GM19395 (cell line): Measurements from ENCODE around the gene FMC1.
A peak's percentile ranks its signal among the peaks of the same experiment; 100 is the strongest.
"Not testable (repeated sequence)": the region's sequence is repeated elsewhere in the genome, so short reads cannot be mapped to it uniquely, and the experiment has no call there.

Experiments used
- ATAC-seq: cut with Tn5 transposase; IDR thresholded peaks from one replicate; pipeline ENCODE4 v1.9.1; 2021; ENCODE audit warnings: mild to moderate bottlenecking, moderate library complexity; ENCODE audit not compliant: unreplicated experiment

The FMC1 gene

GRCh38 chr7:139340037-139340807, 915 bp upstream of the FMC1 start:
- peak; percentile 83 for ATAC-seq

GRCh38 chr7:139340808-139341057, 404 bp upstream of the FMC1 start:
- no peak for ATAC-seq

- no peak for ATAC-seq
Measured at GRCh38 chr7:139341776-139342226, 664 bp downstream of the FMC1 start.

DNA sequence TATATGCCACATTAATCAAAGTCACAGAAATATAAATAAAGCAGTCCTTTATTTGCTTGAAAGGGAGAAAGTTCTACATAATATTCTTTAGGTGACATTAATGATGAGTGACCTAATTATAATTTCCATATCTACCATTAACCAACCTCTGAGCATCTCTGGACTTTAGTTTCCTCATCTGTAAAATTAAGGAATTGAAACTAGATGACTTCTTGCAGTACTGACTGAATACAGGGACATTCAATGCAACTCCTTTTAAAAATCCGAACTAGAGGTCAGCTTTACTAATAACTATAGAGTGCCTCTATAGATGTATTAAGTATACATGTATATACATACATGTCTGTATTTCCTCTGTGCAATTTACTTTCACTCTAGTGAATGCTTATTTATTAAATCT, 3.9 kb downstream of the FMC1 start:
- ATAC-seq = no peak

DNA sequence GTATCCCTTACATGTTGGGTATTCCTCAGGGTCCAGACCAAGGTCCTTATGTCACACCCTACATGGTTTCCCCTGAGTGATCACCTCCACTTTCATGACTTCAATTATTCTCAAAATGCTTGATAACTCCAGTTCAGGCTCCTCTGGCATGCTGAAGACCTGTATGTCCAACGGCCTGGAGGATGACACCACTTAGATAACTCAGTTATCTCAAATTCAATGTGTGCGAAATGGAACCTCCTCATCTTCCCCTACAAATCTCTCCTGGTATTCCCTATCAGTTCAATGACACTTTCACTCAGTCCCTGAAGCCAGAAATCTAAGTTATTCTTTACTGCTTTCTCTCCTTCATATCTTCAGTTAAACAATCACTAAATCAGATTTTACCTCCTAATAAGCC, 9.9 kb downstream of the FMC1 start:
- ATAC-seq = no peak

GRCh38 chr7:139354729-139355128, 13.6 kb downstream of the FMC1 start:
- ATAC-seq = no peak

DNA sequence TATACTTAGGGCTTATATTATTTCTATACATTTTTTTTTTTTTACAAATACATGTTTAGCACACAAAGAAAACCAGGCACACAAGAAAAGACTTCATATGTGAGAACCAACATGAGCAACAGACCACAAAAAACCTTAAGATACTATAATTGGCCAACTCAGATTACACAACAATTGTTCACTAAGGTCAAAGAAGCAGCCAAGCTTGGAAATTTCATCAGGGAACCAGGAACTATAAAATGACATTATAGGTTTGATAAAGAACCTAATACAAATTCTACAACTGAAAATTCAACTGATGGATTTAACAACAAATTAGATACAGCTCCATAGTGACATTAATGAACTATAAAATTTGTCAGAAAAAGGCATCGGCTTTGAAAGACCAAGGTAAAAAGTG, 14.2 kb downstream of the FMC1 start:
- ATAC-seq = no peak

DNA sequence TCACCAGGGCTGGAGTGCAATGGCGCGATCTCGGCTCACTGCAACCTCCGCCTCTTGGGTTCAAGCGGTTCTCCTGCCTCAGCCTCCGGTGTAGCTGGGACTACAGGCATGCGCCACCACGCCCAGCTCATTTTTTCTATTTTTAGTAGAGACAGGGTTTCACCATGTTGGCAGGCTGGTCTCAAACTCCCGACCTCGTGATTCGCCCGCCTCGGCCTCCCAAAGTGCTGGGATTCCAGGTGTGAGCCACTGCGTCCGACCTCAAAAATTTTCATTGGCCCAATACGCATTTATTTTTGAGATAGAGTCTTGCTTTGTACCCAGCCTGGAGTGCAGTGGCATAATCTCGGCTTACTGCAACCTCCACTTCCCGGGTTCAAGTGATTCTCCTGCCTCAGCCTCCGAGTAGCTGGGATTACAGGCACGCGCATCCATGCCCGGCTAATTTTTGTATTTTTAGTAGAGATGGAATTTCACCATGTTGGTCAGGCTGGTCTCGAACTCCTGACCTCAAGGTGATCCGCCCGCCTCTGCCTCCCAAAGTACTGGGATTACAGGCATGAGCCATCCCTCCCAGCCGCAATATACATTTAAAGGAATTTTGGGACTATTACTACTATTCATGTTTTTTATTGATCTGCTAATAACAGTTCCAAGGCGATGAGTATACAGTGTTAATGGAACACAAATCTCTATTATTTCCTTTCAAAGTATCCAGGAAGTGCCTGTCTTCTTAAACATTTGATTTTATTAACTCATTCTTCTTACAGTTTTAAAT, 16.8 kb downstream of the FMC1 start:
- ATAC-seq = not testable (repeated sequence)

- ATAC-seq = peak; percentile 26
Measured at GRCh38 chr7:139358541-139359365, 17.6 kb downstream of the FMC1 start.

- peak; percentile 73 for ATAC-seq
Measured at GRCh38 chr7:139359366-139360209, 18.5 kb downstream of the FMC1 start, which contains the start of gene LUC7L2. LUC7L2 (plus strand) TSS chr7:139359894; CDS start chr7:139360262, 368 bp downstream.

DNA sequence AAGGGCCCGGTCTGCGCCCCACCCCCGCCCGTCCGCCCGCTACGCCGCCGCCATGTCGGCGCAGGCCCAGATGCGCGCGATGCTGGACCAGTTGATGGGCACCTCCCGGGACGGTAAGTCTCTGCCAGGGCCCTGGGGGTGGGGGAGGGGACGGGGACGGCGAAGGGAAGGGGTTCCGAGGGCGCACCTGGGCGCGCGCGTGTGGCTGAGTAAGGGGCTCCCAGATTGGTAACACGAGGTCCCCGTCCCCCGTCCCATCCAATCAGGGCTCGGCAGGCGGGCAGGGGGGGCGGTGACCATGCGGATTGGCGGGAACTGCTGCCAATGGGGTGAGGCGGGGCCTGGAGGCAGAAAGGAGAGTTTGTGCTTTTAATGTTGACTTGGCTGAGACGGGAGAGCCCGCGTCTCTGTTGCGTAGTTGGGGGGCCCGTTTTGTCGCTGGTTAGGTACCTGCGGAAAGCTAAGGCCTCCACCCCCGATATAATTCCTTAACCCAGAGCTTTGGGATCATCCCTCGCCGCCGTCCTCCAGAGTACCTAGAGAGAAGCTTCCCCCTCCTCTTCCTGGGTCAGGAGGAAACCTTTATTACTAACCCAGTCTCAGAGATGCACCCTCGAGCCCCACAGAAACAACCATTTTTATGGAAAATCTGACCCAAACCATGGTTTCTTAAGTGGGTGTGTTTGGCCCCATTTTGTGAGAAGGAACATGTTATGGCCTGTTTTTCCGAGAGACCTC, 19.2 kb downstream of the FMC1 start:
- peak; percentile 72 for ATAC-seq

- ATAC-seq = no peak
Measured at GRCh38 chr7:139360948-139361307, 19.8 kb downstream of the FMC1 start.

GRCh38 chr7:139361523-139361922, 20.4 kb downstream of the FMC1 start:
- ATAC-seq = no peak

DNA sequence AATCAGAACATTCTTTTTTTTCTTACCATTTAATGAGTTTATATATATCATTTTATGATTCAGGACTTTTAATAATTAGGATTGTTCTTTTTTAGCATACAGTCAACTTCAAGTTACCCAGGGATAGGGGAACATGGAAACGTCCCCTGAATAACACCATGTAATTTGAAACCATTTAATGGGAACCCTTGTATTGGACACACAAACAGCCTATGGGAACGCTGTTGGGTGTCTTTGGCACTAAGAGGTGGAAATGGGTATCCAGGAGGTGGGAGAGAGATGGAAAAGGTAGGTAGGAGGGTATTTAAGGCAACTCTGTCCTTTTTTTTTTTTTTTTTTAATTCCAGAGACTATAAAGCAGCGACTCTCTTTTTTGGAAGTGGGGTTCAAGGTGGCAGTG, 21.2 kb downstream of the FMC1 start:
- no peak for ATAC-seq

DNA sequence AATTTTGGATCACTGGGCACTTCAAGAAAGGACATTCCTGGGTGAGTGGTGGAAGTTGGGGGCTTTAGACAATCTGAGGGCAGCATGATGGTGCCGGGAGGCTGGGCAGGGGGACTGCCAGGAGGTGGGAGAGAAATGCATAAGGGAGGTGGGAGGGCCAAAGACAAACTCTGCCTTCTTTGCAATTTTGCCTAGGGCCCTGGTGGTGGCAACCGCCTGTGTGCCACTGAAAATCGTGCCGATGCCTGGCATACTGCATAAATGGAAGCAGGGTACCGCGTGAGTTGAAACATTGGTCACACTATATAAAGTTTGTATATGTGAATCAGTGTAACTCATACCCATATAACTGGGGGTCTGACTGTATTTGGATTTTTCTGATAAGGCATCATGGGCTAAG, 21.8 kb downstream of the FMC1 start:
- ATAC-seq = no peak

- ATAC-seq = no peak
Measured at GRCh38 chr7:139365336-139365735, 24.2 kb downstream of the FMC1 start.

DNA sequence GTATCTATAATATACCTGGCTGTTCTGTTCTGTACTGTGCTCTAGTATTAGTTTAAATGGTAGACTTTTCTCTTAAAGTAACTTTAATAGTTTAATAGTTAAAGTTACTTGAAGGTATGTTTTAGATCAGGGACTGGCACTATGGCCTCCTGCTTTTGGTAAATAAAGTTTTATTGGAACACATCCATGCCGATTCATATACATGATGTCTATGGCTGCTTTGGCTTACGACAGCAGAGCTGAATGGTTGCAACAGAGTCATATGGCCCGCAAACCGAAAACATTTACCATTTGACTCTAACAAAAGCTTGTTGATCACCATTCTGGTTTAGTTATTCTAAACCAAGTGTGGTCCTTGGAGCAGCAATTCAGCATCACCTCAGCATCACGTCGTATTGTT, 25.3 kb downstream of the FMC1 start:
- ATAC-seq = no peak

GRCh38 chr7:139367438-139368155, 26.5 kb downstream of the FMC1 start:
- ATAC-seq = no peak

GRCh38 chr7:139370301-139370942, 29.3 kb downstream of the FMC1 start:
- no peak for ATAC-seq
